ENCODE results near the gene TTC6. TPM values are rescaled to one million over a fixed set of nuclear protein-coding genes. Genes with fewer than 3 reads are reported as not detected.

TTC6 gene
- total and polyA plus RNA-seq, 2 donors (not counting 3 experiments of a cell fraction or from before 2014, with no cell fraction given) = 0.75 TPM; not detected in 1

GRCh38 chr14:37587881-37588666 lies 7.4 kb upstream of the TTC6 start:
- intact Hi-C loops (cut with micrococcal nuclease) = no loop called here
- H3K4me1 ChIP-seq (ENCODE audit: control insufficient read depth, extremely low read depth, insufficient read depth, low read length) = peaks cover 14% of the 10 kb centered on the region
- ChIA-PET CTCF (interaction anchor here (2.5 kb wide), 1 partner anchor 10 kb away, joined by 11 read pairs; no protein-coding TSS in a partner anchor), POLR2A (no interaction called here)
- H3K79me2 ChIP-seq (ENCODE audit: control insufficient read depth, insufficient read depth, low read length) = no peaks in the 10 kb centered on the region
- no peak for FAIRE-seq
- H3K9ac ChIP-seq (replicated peaks; ENCODE audit: extremely low read depth, insufficient read depth, low read length) = no peak overlapping the region
- H3K36me3 ChIP-seq (ENCODE audit: control insufficient read depth in 2 of 2, extremely low read depth in 1 of 2, insufficient read depth in 2 of 2, low read length in 2 of 2) = no peaks in the 10 kb centered on the region
- no peak overlapping the region for H2AFZ ChIP-seq (ENCODE audit: low read depth, low read length)
- dilution Hi-C loops (cut with MboI; ENCODE audit: extremely low pct_ligation_motif_present, low sequenced_read_pairs) = no loop called here
- peaks cover 83 to 100% of the 10 kb centered on the region in 2 experiments for H3K27me3 ChIP-seq (ENCODE audit: control insufficient read depth in 2 of 2, insufficient read depth in 2 of 2, low read length in 2 of 2)
- no peaks in the 10 kb centered on the region for H3K9me3 ChIP-seq (replicated peaks; ENCODE audit: control insufficient read depth, insufficient read depth, low read length)
- no peaks in the 10 kb centered on the region for H3K9me1 ChIP-seq (replicated peaks; ENCODE audit: control insufficient read depth, extremely low read depth, insufficient read depth, low read length)
- no peak overlapping the region for H3K27ac ChIP-seq (ENCODE audit: insufficient read depth, low read depth, low read length)
- no peak overlapping the region for H3K4me3 ChIP-seq (replicated peaks in 1 of 3; ENCODE audit: insufficient read depth in 1 of 3, low read depth in 1 of 3, low read length in 3 of 3)
- TF ChIP-seq EZH2 (IDR thresholded peaks at IDR 0.05; ENCODE audit: borderline replicate concordance, low read depth, low read length, severe bottlenecking) = peak; percentile 98
- TF ChIP-seq FOS (IDR thresholded peaks at IDR 0.05; ENCODE audit: borderline replicate concordance, insufficient read depth, low read length) = no peak
- H3K4me2 ChIP-seq (ENCODE audit: insufficient read depth, low read length) = no peak overlapping the region
- no peak for DNase-seq (ENCODE audit: low read depth, low spot score)
- BruUV-seq (replicated peaks) = no TSS peak
- peaks cover 6% of the 10 kb centered on the region for H4K20me1 ChIP-seq (replicated peaks; ENCODE audit: control insufficient read depth, extremely low read depth, insufficient read depth, low read length)

- intact Hi-C loops (cut with micrococcal nuclease) (no loop called here), dilution Hi-C loops (cut with MboI; ENCODE audit: extremely low pct_ligation_motif_present, low sequenced_read_pairs) (no loop called here)
- no peak for FAIRE-seq
- Histone ChIP-seq H3K79me2 (ENCODE audit: control insufficient read depth, insufficient read depth, low read length) (no peaks in the 10 kb centered on the region), H4K20me1 (replicated peaks; ENCODE audit: control insufficient read depth, extremely low read depth, insufficient read depth, low read length) (peaks cover 6% of the 10 kb centered on the region), H2AFZ (ENCODE audit: low read depth, low read length) (no peak overlapping the region), H3K9me1 (replicated peaks; ENCODE audit: control insufficient read depth, extremely low read depth, insufficient read depth, low read length) (no peaks in the 10 kb centered on the region), H3K27ac (ENCODE audit: insufficient read depth, low read depth, low read length) (no peak overlapping the region), H3K4me3 (replicated peaks in 1 of 3; ENCODE audit: insufficient read depth in 1 of 3, low read depth in 1 of 3, low read length in 3 of 3) (no peak overlapping the region), H3K9ac (replicated peaks; ENCODE audit: extremely low read depth, insufficient read depth, low read length) (no peak overlapping the region), H3K4me1 (ENCODE audit: control insufficient read depth, extremely low read depth, insufficient read depth, low read length) (peaks cover 10% of the 10 kb centered on the region), H3K9me3 (replicated peaks; ENCODE audit: control insufficient read depth, insufficient read depth, low read length) (no peaks in the 10 kb centered on the region), H3K36me3 (ENCODE audit: control insufficient read depth in 2 of 2, extremely low read depth in 1 of 2, insufficient read depth in 2 of 2, low read length in 2 of 2) (no peaks in the 10 kb centered on the region), H3K4me2 (ENCODE audit: insufficient read depth, low read length) (no peak overlapping the region), H3K27me3 (ENCODE audit: control insufficient read depth in 2 of 2, insufficient read depth in 2 of 2, low read length in 2 of 2) (peaks cover 84 to 100% of the 10 kb centered on the region in 2 experiments)
- ChIA-PET CTCF (interaction anchor here (2.5 kb wide), 1 partner anchor 9 kb away, joined by 11 read pairs; no protein-coding TSS in a partner anchor), POLR2A (no interaction called here)
- no peak for DNase-seq (ENCODE audit: low read depth, low spot score)
- peak; percentile 20 for TF ChIP-seq EZH2 (IDR thresholded peaks at IDR 0.05; ENCODE audit: borderline replicate concordance, low read depth, low read length, severe bottlenecking)
- TF ChIP-seq JUN (IDR thresholded peaks at IDR 0.05; ENCODE audit: borderline replicate concordance, insufficient read depth, insufficient read length, low read depth) = no peak
- no TSS peak for BruUV-seq (replicated peaks)
These were observed 6.8 kb upstream of the TTC6 start for GRCh38 chr14:37588667-37588955.
